PC-3 (cell line): ENCODE measurements around the gene ARHGAP12.

Experiments used
- EZH2 ChIP-seq: fragments of 300-600 bp; sonication (generic); IDR thresholded peaks from one replicate; pipeline ENCODE4 v1.6.1; 2017; ENCODE audit warnings: antibody characterized with exemption, mild to moderate bottlenecking, low read length; ENCODE audit not compliant: unreplicated experiment
- EZH2phosphoT487 ChIP-seq: fragments of 300-600 bp; sonication (generic); IDR thresholded peaks from 2 replicates; pipeline ENCODE4 v1.6.1; 2018; ENCODE audit warnings: mild to moderate bottlenecking, antibody characterized with exemption, low read length, borderline replicate concordance
- TF ChIP-seq, protein P1 (sequence below): fragments of 300-600 bp; sonication (generic); conservative IDR thresholded peaks from 2 replicates; pipeline ENCODE4 v1.5.1; 2017; ENCODE audit warnings: antibody characterized with exemption, low read depth, mild to moderate bottlenecking, low read length

- TF ChIP-seq, protein P1, sequence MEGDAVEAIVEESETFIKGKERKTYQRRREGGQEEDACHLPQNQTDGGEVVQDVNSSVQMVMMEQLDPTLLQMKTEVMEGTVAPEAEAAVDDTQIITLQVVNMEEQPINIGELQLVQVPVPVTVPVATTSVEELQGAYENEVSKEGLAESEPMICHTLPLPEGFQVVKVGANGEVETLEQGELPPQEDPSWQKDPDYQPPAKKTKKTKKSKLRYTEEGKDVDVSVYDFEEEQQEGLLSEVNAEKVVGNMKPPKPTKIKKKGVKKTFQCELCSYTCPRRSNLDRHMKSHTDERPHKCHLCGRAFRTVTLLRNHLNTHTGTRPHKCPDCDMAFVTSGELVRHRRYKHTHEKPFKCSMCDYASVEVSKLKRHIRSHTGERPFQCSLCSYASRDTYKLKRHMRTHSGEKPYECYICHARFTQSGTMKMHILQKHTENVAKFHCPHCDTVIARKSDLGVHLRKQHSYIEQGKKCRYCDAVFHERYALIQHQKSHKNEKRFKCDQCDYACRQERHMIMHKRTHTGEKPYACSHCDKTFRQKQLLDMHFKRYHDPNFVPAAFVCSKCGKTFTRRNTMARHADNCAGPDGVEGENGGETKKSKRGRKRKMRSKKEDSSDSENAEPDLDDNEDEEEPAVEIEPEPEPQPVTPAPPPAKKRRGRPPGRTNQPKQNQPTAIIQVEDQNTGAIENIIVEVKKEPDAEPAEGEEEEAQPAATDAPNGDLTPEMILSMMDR = no peak
- TF ChIP-seq EZH2 (no peak), EZH2phosphoT487 (no peak)
Measured at GRCh38 chr10:31853629-31854028, 75.0 kb downstream of the ARHGAP12 start.
